ENCODE data around the gene BRICD5.
A peak's percentile ranks its signal among the peaks of the same experiment; 100 is the strongest.

BRICD5 gene

GRCh38 chr16:2174396-2175131, 36.1 kb downstream of the BRICD5 start:
- Histone ChIP-seq H3K9me3 (ENCODE audit: insufficient read depth, low read depth, low read length) (peaks cover 8% of the 10 kb centered on the region), H2AK5ac (ENCODE audit: low read length) (no peak overlapping the region), H3K27me3 (ENCODE audit: insufficient read depth, low read length) (no peaks in the 10 kb centered on the region), H4K8ac (ENCODE audit: low read depth, low read length) (no peak overlapping the region), H3K23ac (ENCODE audit: low read length) (no peak overlapping the region), H3K4me3 (ENCODE audit: low read depth, low read length) (no peak overlapping the region), H2BK120ac (ENCODE audit: insufficient read depth, low read length, poor library complexity) (no peak overlapping the region), H4K91ac (ENCODE audit: low read depth, low read length) (no peak overlapping the region), H3K4ac (ENCODE audit: low read depth, low read length) (no peak overlapping the region), H3K27ac (ENCODE audit: low read depth, low read length) (no peak overlapping the region), H2AFZ (ENCODE audit: insufficient read depth, low read length, poor library complexity) (no peak overlapping the region), H3K36me3 (ENCODE audit: control insufficient read depth in 1 of 2, insufficient read depth in 2 of 2, low read length in 2 of 2) (peaks cover 75 to 80% of the 10 kb centered on the region in 2 experiments), H3K4me1 (ENCODE audit: control insufficient read depth in 1 of 2, insufficient read depth in 2 of 2, low read length in 2 of 2) (no peaks in the 10 kb centered on the region), H3K79me2 (ENCODE audit: control insufficient read depth, insufficient read depth, low read length, poor library complexity) (no peaks in the 10 kb centered on the region), H3K14ac (ENCODE audit: low read length) (no peak overlapping the region), H3K18ac (ENCODE audit: low read length) (no peak overlapping the region), H2BK5ac (ENCODE audit: low read depth, low read length, poor library complexity) (no peak overlapping the region), H3K9ac (ENCODE audit: low read length) (no peak overlapping the region), H2BK12ac (ENCODE audit: low read length) (no peak overlapping the region), H3K79me1 (ENCODE audit: low read length) (no peaks in the 10 kb centered on the region), H4K12ac (ENCODE audit: low read depth, low read length) (no peak overlapping the region), H3K4me2 (ENCODE audit: low read length) (no peak overlapping the region)
- peak in 1 of 2 donors; percentile 18 for DNase-seq
- no CpG with 5 or more reads among the region's 21 CpGs for WGBS (ENCODE audit: extremely low coverage, insufficient coverage, insufficient read length)

GRCh38 chr16:2173916-2174315, 36.7 kb downstream of the BRICD5 start:
- no CpG with 5 or more reads among the region's 4 CpGs for WGBS (ENCODE audit: extremely low coverage, insufficient coverage, insufficient read length)
- no peak overlapping the region for H4K12ac ChIP-seq (ENCODE audit: low read depth, low read length)
- no peaks in the 10 kb centered on the region for H3K27me3 ChIP-seq (ENCODE audit: insufficient read depth, low read length)
- no peak overlapping the region for H2AFZ ChIP-seq (ENCODE audit: insufficient read depth, low read length, poor library complexity)
- no peak overlapping the region for H3K4ac ChIP-seq (ENCODE audit: low read depth, low read length)
- DNase-seq, result no peak
- no peak overlapping the region for H3K23ac ChIP-seq (ENCODE audit: low read length)
- H3K4me2 ChIP-seq (ENCODE audit: low read length), result no peak overlapping the region
- H2AK5ac ChIP-seq (ENCODE audit: low read length), result no peak overlapping the region
- H3K36me3 ChIP-seq (ENCODE audit: control insufficient read depth in 1 of 2, insufficient read depth in 2 of 2, low read length in 2 of 2), result peaks cover 81% of the 10 kb centered on the region in 2 experiments
- H3K9me3 ChIP-seq (ENCODE audit: insufficient read depth, low read depth, low read length), result peaks cover 8% of the 10 kb centered on the region
- H3K14ac ChIP-seq (ENCODE audit: low read length), result no peak overlapping the region
- H3K79me1 ChIP-seq (ENCODE audit: low read length), result no peaks in the 10 kb centered on the region
- H2BK12ac ChIP-seq (ENCODE audit: low read length), result no peak overlapping the region
- no peak overlapping the region for H3K18ac ChIP-seq (ENCODE audit: low read length)
- no peak overlapping the region for H3K4me3 ChIP-seq (ENCODE audit: low read depth, low read length)
- H4K8ac ChIP-seq (ENCODE audit: low read depth, low read length), result no peak overlapping the region
- no peak overlapping the region for H2BK120ac ChIP-seq (ENCODE audit: insufficient read depth, low read length, poor library complexity)
- H3K27ac ChIP-seq (ENCODE audit: low read depth, low read length), result no peak overlapping the region
- H3K79me2 ChIP-seq (ENCODE audit: control insufficient read depth, insufficient read depth, low read length, poor library complexity), result no peaks in the 10 kb centered on the region
- H3K9ac ChIP-seq (ENCODE audit: low read length), result no peak overlapping the region
- no peak overlapping the region for H4K91ac ChIP-seq (ENCODE audit: low read depth, low read length)
- no peak overlapping the region for H2BK5ac ChIP-seq (ENCODE audit: low read depth, low read length, poor library complexity)
- no peaks in the 10 kb centered on the region for H3K4me1 ChIP-seq (ENCODE audit: control insufficient read depth in 1 of 2, insufficient read depth in 2 of 2, low read length in 2 of 2)

GRCh38 chr16:2173366-2173765, 37.3 kb downstream of the BRICD5 start:
- Histone ChIP-seq H3K27me3 (ENCODE audit: insufficient read depth, low read length) (no peaks in the 10 kb centered on the region), H2AK5ac (ENCODE audit: low read length) (no peak overlapping the region), H3K79me1 (ENCODE audit: low read length) (no peaks in the 10 kb centered on the region), H3K36me3 (ENCODE audit: control insufficient read depth in 1 of 2, insufficient read depth in 2 of 2, low read length in 2 of 2) (peaks cover 84 to 86% of the 10 kb centered on the region in 2 experiments), H2AFZ (ENCODE audit: insufficient read depth, low read length, poor library complexity) (no peak overlapping the region), H3K4ac (ENCODE audit: low read depth, low read length) (no peak overlapping the region), H2BK120ac (ENCODE audit: insufficient read depth, low read length, poor library complexity) (no peak overlapping the region), H4K8ac (ENCODE audit: low read depth, low read length) (no peak overlapping the region), H2BK5ac (ENCODE audit: low read depth, low read length, poor library complexity) (no peak overlapping the region), H3K4me1 (ENCODE audit: control insufficient read depth in 1 of 2, insufficient read depth in 2 of 2, low read length in 2 of 2) (no peaks in the 10 kb centered on the region), H2BK12ac (ENCODE audit: low read length) (no peak overlapping the region), H4K12ac (ENCODE audit: low read depth, low read length) (no peak overlapping the region), H3K18ac (ENCODE audit: low read length) (no peak overlapping the region), H3K9me3 (ENCODE audit: insufficient read depth, low read depth, low read length) (peaks cover 6% of the 10 kb centered on the region), H4K91ac (ENCODE audit: low read depth, low read length) (no peak overlapping the region), H3K23ac (ENCODE audit: low read length) (no peak overlapping the region), H3K4me3 (ENCODE audit: low read depth, low read length) (no peak overlapping the region), H3K4me2 (ENCODE audit: low read length) (no peak overlapping the region), H3K9ac (ENCODE audit: low read length) (no peak overlapping the region), H3K14ac (ENCODE audit: low read length) (no peak overlapping the region), H3K79me2 (ENCODE audit: control insufficient read depth, insufficient read depth, low read length, poor library complexity) (no peaks in the 10 kb centered on the region), H3K27ac (ENCODE audit: low read depth, low read length) (no peak overlapping the region)
- no CpG with 5 or more reads among the region's 14 CpGs for WGBS (ENCODE audit: extremely low coverage, insufficient coverage, insufficient read length)
- DNase-seq, result no peak

GRCh38 chr16:2172688-2173335, 37.9 kb downstream of the BRICD5 start:
- Histone ChIP-seq H3K4ac (ENCODE audit: low read depth, low read length) (no peak overlapping the region), H4K91ac (ENCODE audit: low read depth, low read length) (no peak overlapping the region), H3K36me3 (ENCODE audit: control insufficient read depth in 1 of 2, insufficient read depth in 2 of 2, low read length in 2 of 2) (peaks cover 90 to 91% of the 10 kb centered on the region in 2 experiments), H3K9ac (ENCODE audit: low read length) (no peak overlapping the region), H2BK12ac (ENCODE audit: low read length) (no peak overlapping the region), H2BK5ac (ENCODE audit: low read depth, low read length, poor library complexity) (no peak overlapping the region), H3K79me2 (ENCODE audit: control insufficient read depth, insufficient read depth, low read length, poor library complexity) (no peaks in the 10 kb centered on the region), H2AK5ac (ENCODE audit: low read length) (no peak overlapping the region), H4K8ac (ENCODE audit: low read depth, low read length) (no peak overlapping the region), H3K4me2 (ENCODE audit: low read length) (no peak overlapping the region), H3K4me1 (ENCODE audit: control insufficient read depth in 1 of 2, insufficient read depth in 2 of 2, low read length in 2 of 2) (no peaks in the 10 kb centered on the region), H3K27ac (ENCODE audit: low read depth, low read length) (no peak overlapping the region), H4K12ac (ENCODE audit: low read depth, low read length) (no peak overlapping the region), H3K79me1 (ENCODE audit: low read length) (no peaks in the 10 kb centered on the region), H3K27me3 (ENCODE audit: insufficient read depth, low read length) (no peaks in the 10 kb centered on the region), H3K18ac (ENCODE audit: low read length) (no peak overlapping the region), H3K23ac (ENCODE audit: low read length) (no peak overlapping the region), H3K9me3 (ENCODE audit: insufficient read depth, low read depth, low read length) (peaks cover 4% of the 10 kb centered on the region), H3K4me3 (ENCODE audit: low read depth, low read length) (no peak overlapping the region), H3K14ac (ENCODE audit: low read length) (no peak overlapping the region), H2AFZ (ENCODE audit: insufficient read depth, low read length, poor library complexity) (no peak overlapping the region), H2BK120ac (ENCODE audit: insufficient read depth, low read length, poor library complexity) (no peak overlapping the region)
- no peak for DNase-seq
- no CpG with 5 or more reads among the region's 29 CpGs for WGBS (ENCODE audit: extremely low coverage, insufficient coverage, insufficient read length)
